Measurements from ENCODE around the gene CLTCL1. TPM values are rescaled to one million over a fixed set of nuclear protein-coding genes. Genes with fewer than 3 reads are reported as not detected.

CLTCL1 gene
- total and polyA plus RNA-seq, 9 of the 15 experiments (the other 6 are each of a cell fraction or from before 2014, with no cell fraction given) = 1.1 to 11.7 (median 5.0) TPM

DNA sequence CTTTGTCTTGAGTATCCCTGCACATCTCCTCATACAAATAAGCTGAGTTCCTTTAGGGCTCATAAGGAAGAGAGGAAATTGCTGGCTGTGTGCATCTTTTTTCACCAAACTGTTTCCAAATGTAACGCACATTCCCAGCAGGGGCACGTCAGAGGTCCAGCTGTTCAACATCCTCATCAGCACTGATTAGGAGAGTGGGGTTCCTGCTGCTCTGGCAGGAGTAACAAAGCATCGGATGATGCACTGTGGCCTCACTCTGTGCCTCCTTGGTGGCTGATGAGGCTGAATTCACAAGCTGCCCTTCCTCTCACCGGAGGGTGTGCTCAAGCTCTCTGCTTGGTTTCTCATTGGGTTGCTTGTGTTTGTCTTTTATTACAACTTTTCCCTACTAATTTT is 77.4 kb downstream of the CLTCL1 start (continued):
- no peak for TF ChIP-seq ZHX1 (conservative IDR thresholded peaks at IDR 0.05; ENCODE audit: low read length)
- TF ChIP-seq, protein P1, sequence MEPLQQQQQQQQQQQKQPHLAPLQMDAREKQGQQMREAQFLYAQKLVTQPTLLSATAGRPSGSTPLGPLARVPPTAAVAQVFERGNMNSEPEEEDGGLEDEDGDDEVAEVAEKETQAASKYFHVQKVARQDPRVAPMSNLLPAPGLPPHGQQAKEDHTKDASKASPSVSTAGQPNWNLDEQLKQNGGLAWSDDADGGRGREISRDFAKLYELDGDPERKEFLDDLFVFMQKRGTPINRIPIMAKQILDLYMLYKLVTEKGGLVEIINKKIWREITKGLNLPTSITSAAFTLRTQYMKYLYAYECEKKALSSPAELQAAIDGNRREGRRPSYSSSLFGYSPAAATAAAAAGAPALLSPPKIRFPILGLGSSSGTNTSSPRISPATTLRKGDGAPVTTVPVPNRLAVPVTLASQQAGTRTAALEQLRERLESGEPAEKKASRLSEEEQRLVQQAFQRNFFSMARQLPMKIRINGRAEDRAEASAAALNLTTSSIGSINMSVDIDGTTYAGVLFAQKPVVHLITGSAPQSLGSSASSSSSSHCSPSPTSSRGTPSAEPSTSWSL (CRISPR knock-in tag; IDR thresholded peaks at IDR 0.05; ENCODE audit: borderline replicate concordance) = no peak
- peak; percentile 33; the same call in 1 of the 2 replicates for TF ChIP-seq ZNF431 (CRISPR knock-in tag; IDR thresholded peaks at IDR 0.05)
- no peak for TF ChIP-seq U2AF1 (optimal IDR thresholded peaks at IDR 0.05; ENCODE audit: low read depth, low read length)
- TF ChIP-seq POLR2G (IDR thresholded peaks at IDR 0.05; ENCODE audit: low read depth, low read length) = no peak
- TF ChIP-seq, protein P2, sequence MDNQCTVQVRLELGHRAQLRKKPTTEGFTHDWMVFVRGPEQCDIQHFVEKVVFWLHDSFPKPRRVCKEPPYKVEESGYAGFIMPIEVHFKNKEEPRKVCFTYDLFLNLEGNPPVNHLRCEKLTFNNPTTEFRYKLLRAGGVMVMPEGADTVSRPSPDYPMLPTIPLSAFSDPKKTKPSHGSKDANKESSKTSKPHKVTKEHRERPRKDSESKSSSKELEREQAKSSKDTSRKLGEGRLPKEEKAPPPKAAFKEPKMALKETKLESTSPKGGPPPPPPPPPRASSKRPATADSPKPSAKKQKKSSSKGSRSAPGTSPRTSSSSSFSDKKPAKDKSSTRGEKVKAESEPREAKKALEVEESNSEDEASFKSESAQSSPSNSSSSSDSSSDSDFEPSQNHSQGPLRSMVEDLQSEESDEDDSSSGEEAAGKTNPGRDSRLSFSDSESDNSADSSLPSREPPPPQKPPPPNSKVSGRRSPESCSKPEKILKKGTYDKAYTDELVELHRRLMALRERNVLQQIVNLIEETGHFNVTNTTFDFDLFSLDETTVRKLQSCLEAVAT (IDR thresholded peaks at IDR 0.05) = no peak
- TF ChIP-seq NELFE (IDR thresholded peaks at IDR 0.05; ENCODE audit: insufficient read depth, insufficient read length) = no peak
- 0 out of 2 replicates have a peak, but pooled peaks have one; percentile 51 for TF ChIP-seq CLOCK (CRISPR knock-in tag; IDR thresholded peaks at IDR 0.05; ENCODE audit: borderline replicate concordance)
- no peak for TF ChIP-seq ZBTB26 (CRISPR knock-in tag; IDR thresholded peaks at IDR 0.05)
- TF ChIP-seq IRF1 (CRISPR knock-in tag; IDR thresholded peaks at IDR 0.05; ENCODE audit: borderline replicate concordance) = peak; percentile 32; the same call in 1 of the 2 replicates
- no peak for TF ChIP-seq FUS (optimal IDR thresholded peaks at IDR 0.05; ENCODE audit: low read depth, low read length)
- no peak for TF ChIP-seq ZBTB34 (CRISPR knock-in tag; IDR thresholded peaks at IDR 0.05)
- no peak for TF ChIP-seq ESRRA (IDR thresholded peaks at IDR 0.05; ENCODE audit: borderline replicate concordance, low read depth)
- peak in 1 of 2 experiments; percentile 27; a peak in 2 of 4 replicates for TF ChIP-seq NRF1 (conservative IDR thresholded peaks at IDR 0.05 in 1 of 2, IDR thresholded peaks at IDR 0.05 in 1 of 2)
- TF ChIP-seq ZNF696 (CRISPR knock-in tag; conservative IDR thresholded peaks at IDR 0.05) = no peak
